Thyroid gland (tissue), 4 donors: ENCODE data around the gene UBASH3B.

Source experiments
- CTCF ChIP-seq, 6 experiments: fragments of 200-600 bp in 3 of 6; fragments of 450-650 bp in 3 of 6; sonication (generic) in 3 of 6; IDR thresholded peaks; one replicate each; pipeline ENCODE4 v1.5.1; 2016 to 2019; ENCODE audit warnings: antibody characterized with exemption in 6 of 6, mild to moderate bottlenecking in 2 of 6, inconsistent platforms in 1 of 6, moderate library complexity in 1 of 6
- POLR2A ChIP-seq, 2 donors: fragments of 450-650 bp; IDR thresholded peaks; one replicate each; pipeline ENCODE4 v1.6.1; 2017; ENCODE audit warnings: antibody characterized with exemption in 2 of 2, mild to moderate bottlenecking in 2 of 2, moderate library complexity in 1 of 2

GRCh38 chr11:122666743-122667142 lies 11.2 kb downstream of the UBASH3B start:
- TF ChIP-seq CTCF (IDR thresholded peaks at IDR 0.05) (no peak), POLR2A (IDR thresholded peaks at IDR 0.05) (no peak)
